Activated naive CD8-positive, alpha-beta T cell treated with anti-CD3 and anti-CD28 coated beads, Interleukin-2, amount 50 U/mL, for 16 hours (primary cell): Measurements from ENCODE around the gene SEMA4D.

Experiments used
- DNase-seq: peaks from one replicate; pipeline ENCODE4 v3.0.0-alpha.2; 2020; ENCODE audit warnings: low read depth, low spot score

The SEMA4D gene

GRCh38 chr9:89445801-89446251 lies 52.1 kb downstream of the SEMA4D start:
- no peak for DNase-seq

- no peak for DNase-seq
Measured at GRCh38 chr9:89444925-89445765, 52.8 kb downstream of the SEMA4D start.

- no peak for DNase-seq
Measured at GRCh38 chr9:89444274-89444673, 53.6 kb downstream of the SEMA4D start.

GRCh38 chr9:89442981-89443814 lies 54.7 kb downstream of the SEMA4D start:
- no peak for DNase-seq

- DNase-seq, result no peak
Measured at GRCh38 chr9:89442501-89442978, 55.4 kb downstream of the SEMA4D start.

GRCh38 chr9:89441986-89442385 lies 55.9 kb downstream of the SEMA4D start:
- DNase-seq, result no peak

GRCh38 chr9:89441655-89441970 lies 56.3 kb downstream of the SEMA4D start:
- no peak for DNase-seq

GRCh38 chr9:89440951-89441654 lies 56.8 kb downstream of the SEMA4D start:
- DNase-seq, result no peak

GRCh38 chr9:89440548-89440947 lies 57.4 kb downstream of the SEMA4D start:
- DNase-seq, result no peak

GRCh38 chr9:89440046-89440445 lies 57.9 kb downstream of the SEMA4D start:
- no peak for DNase-seq

- DNase-seq, result no peak
Measured at GRCh38 chr9:89439571-89439970, 58.3 kb downstream of the SEMA4D start.

GRCh38 chr9:89438194-89438593 lies 59.7 kb downstream of the SEMA4D start:
- DNase-seq, result no peak

- no peak for DNase-seq
Measured at GRCh38 chr9:89437772-89438171, 60.1 kb downstream of the SEMA4D start.

- no peak for DNase-seq
Measured at GRCh38 chr9:89436963-89437625, 60.8 kb downstream of the SEMA4D start.

GRCh38 chr9:89436326-89436725 lies 61.6 kb downstream of the SEMA4D start:
- no peak for DNase-seq

GRCh38 chr9:89435071-89435823 lies 62.7 kb downstream of the SEMA4D start:
- DNase-seq, result no peak

- DNase-seq, result no peak
Measured at GRCh38 chr9:89434636-89435035, 63.3 kb downstream of the SEMA4D start.

GRCh38 chr9:89433826-89434225 lies 64.1 kb downstream of the SEMA4D start:
- DNase-seq, result no peak

- no peak for DNase-seq
Measured at GRCh38 chr9:89432986-89433530, 64.9 kb downstream of the SEMA4D start.

GRCh38 chr9:89431930-89432725 lies 65.8 kb downstream of the SEMA4D start:
- DNase-seq, result no peak
